Karpas-422 (cell line): ENCODE measurements around the gene UBE2F. TPM values are rescaled to one million over a fixed set of nuclear protein-coding genes. Genes with fewer than 3 reads are reported as not detected.
"Not testable (repeated sequence)": the region's sequence is repeated elsewhere in the genome, so short reads cannot be mapped to it uniquely, and the experiment has no call there.

ENCODE experiments used
- DNase-seq: peaks from one replicate; pipeline ENCODE4 v3.0.0-alpha.2; 2015
- H2AFZ ChIP-seq: fragments of 200-600 bp; sonication (generic); 2 replicates; pipeline ENCODE4 v1.6.1; 2014; ENCODE audit warnings: antibody characterized with exemption, low read length, mixed read lengths
- H3K27ac ChIP-seq: fragments of 200-600 bp; sonication (generic); 2 replicates; pipeline ENCODE4 v1.5.1; 2014; ENCODE audit warnings: mild to moderate bottlenecking, low read length, moderate library complexity
- H3K27me3 ChIP-seq: fragments of 200-600 bp; sonication (generic); 2 replicates; pipeline ENCODE4 v1.6.1; 2014; ENCODE audit warnings: low read length, mixed read lengths
- H3K36me3 ChIP-seq: fragments of 200-600 bp; sonication (generic); 2 replicates; pipeline ENCODE4 v1.6.1; 2014; ENCODE audit warnings: low read length, mixed read lengths; ENCODE audit not compliant: insufficient read depth
- H3K4me1 ChIP-seq: fragments of 200-600 bp; sonication (generic); 2 replicates; pipeline ENCODE4 v1.6.1; 2014; ENCODE audit warnings: mild to moderate bottlenecking, low read length, mixed read lengths
- H3K4me2 ChIP-seq: fragments of 200-600 bp; sonication (generic); 2 replicates; pipeline ENCODE4 v1.6.1; 2014; ENCODE audit warnings: low read length, low read depth, mild to moderate bottlenecking; ENCODE audit not compliant: poor library complexity, severe bottlenecking
- H3K4me3 ChIP-seq: fragments of 200-600 bp; sonication (generic); 2 replicates; pipeline ENCODE4 v1.5.1; 2014; ENCODE audit warnings: mild to moderate bottlenecking, antibody characterized with exemption, low read length, mixed read lengths
- H3K79me2 ChIP-seq: fragments of 200-600 bp; sonication (generic); 2 replicates; pipeline ENCODE4 v1.6.1; 2014; ENCODE audit warnings: mild to moderate bottlenecking, low read length, mixed read lengths
- H3K9ac ChIP-seq: fragments of 200-600 bp; sonication (generic); 2 replicates; pipeline ENCODE4 v1.6.0; 2014; ENCODE audit warnings: low read length
- H3K9me2 ChIP-seq: fragments of 200-600 bp; sonication (generic), shearing (Covaris generic); replicated peaks from 2 replicates; pipeline ENCODE4 v1.6.0; 2014; ENCODE audit warnings: mild to moderate bottlenecking, low read length, moderate library complexity; ENCODE audit not compliant: insufficient read depth
- H3K9me3 ChIP-seq: fragments of 300-700, 200-600 bp; sonication (generic); 2 replicates; pipeline ENCODE4 v1.6.1; 2014; ENCODE audit warnings: low read length, mixed read lengths
- H4K20me1 ChIP-seq: fragments of 200-600 bp; sonication (generic); 2 replicates; pipeline ENCODE4 v1.6.1; 2014; ENCODE audit warnings: mild to moderate bottlenecking, antibody characterized with exemption, low read length, low read depth; ENCODE audit not compliant: insufficient read depth
- total RNA-seq: library from RNA; depleted of rRNA; stranded (reverse); fragments of >200 nt; shearing (Covaris generic); gene quantifications from 2 replicates; pipeline ENCODE4 v1.2.3, GENCODE V29; 2014; ENCODE audit warnings: low replicate concordance

The UBE2F gene
- total RNA-seq, 1 experiment from 2014 or later: 63.3 TPM

DNA sequence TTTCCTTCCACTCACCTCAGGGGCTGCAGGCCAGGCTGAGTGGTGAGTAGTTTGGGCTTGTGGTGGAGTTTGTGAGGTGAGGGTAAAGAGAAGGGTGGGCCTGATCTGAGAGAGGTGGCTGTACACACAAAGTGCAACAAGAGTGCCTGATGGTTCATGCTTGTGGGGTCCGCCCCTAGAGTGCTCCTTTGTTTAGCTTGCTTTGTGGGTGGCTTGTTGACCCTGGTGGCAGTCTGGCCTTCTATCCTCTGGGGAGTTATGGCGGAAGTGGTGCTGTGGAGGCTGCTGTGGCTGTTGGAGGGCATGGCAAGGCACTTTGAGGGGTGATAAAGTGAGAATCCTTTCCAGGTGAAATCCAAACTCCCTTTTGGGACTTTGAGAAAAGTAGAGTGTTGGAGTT, 10.6 kb downstream of the UBE2F start:
- peaks cover 19% of the 10 kb centered on the region for H3K4me1 ChIP-seq
- no peaks in the 10 kb centered on the region for H4K20me1 ChIP-seq
- peak; percentile 52 for DNase-seq
- no peak overlapping the region; the same call in 1 of the 2 replicates for H3K9ac ChIP-seq
- H3K9me2 ChIP-seq: no peaks in the 10 kb centered on the region
- no peak overlapping the region for H3K4me3 ChIP-seq
- no peaks in the 10 kb centered on the region for H3K9me3 ChIP-seq
- H3K27me3 ChIP-seq: no peaks in the 10 kb centered on the region
- H3K27ac ChIP-seq: no peak overlapping the region
- no peaks in the 10 kb centered on the region for H3K36me3 ChIP-seq
- H3K79me2 ChIP-seq: peaks cover 72% of the 10 kb centered on the region
- H2AFZ ChIP-seq: no peak overlapping the region
- no peak overlapping the region for H3K4me2 ChIP-seq

DNA sequence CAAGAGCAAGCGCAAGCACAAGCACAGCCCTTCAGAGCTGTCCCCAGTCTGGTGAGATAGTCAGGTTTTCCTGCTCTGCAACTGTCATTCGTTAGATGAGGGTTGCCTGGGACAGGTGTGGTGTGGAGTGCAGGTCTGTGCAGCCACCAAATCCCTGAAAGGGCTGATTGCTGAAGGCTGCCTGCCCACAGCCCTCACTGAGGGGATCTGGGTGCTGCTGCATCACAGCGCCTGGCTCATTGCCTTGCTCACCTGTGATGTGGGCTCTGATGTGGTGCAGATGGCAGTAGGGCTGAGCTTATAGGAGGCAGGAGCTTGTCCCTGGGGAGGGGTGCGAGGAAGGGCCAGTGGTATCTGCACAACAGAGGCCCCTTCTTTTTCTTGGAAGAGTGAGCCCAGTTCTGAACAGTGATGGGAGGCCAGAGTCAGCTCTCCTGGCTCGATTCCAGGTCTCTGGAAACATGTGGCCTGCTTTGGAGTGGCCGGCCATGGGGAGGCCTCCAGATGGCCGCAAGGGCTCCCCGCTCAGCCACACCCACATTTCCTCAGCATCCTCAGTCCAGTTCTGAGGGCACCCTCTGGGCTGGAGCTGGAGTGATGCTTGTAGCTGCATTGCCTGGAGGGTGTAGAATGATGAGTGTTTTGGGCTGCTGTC, 11.4 kb downstream of the UBE2F start:
- peaks cover 68% of the 10 kb centered on the region for H3K79me2 ChIP-seq

DNA sequence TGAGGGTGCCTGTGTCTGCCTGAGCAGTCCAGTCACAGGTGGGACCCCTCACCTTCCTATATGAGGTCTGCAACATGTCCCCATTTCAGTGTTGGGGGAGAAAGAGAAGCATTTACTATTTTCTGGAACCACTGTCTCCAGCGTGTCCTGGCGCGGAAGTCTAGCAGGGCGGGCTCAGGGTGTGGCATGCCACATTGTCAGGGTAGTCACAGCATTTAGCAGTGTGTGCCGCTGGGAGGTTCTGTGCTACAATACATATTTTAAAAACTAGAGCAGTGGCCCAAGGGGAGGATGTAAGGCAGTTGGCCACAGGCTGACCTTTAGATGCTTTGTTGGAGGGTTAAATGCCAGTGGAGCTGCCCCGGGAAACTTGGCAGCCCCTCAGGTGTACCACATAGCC, 12.5 kb downstream of the UBE2F start:
- H3K79me2 ChIP-seq: peaks cover 75% of the 10 kb centered on the region
- no peaks in the 10 kb centered on the region for H3K9me3 ChIP-seq
- H3K9ac ChIP-seq: no peak overlapping the region
- H2AFZ ChIP-seq: no peak overlapping the region
- no peak overlapping the region for H3K4me2 ChIP-seq
- no peaks in the 10 kb centered on the region for H3K36me3 ChIP-seq
- DNase-seq: no peak
- no peak overlapping the region for H3K27ac ChIP-seq
- peaks cover 19% of the 10 kb centered on the region for H3K4me1 ChIP-seq
- no peaks in the 10 kb centered on the region for H3K9me2 ChIP-seq
- no peaks in the 10 kb centered on the region for H3K27me3 ChIP-seq
- no peak overlapping the region for H3K4me3 ChIP-seq
- no peaks in the 10 kb centered on the region for H4K20me1 ChIP-seq

More for the DNA sequence above, 11.4 kb downstream of the UBE2F start:
- DNase-seq: no peak
- Histone ChIP-seq H3K27ac (no peak overlapping the region), H3K4me3 (no peak overlapping the region), H4K20me1 (no peaks in the 10 kb centered on the region), H3K9me2 (no peaks in the 10 kb centered on the region), H3K4me1 (peaks cover 19% of the 10 kb centered on the region), H3K27me3 (no peaks in the 10 kb centered on the region), H3K4me2 (no peak overlapping the region), H2AFZ (no peak overlapping the region), H3K9me3 (no peaks in the 10 kb centered on the region), H3K9ac (no peak overlapping the region), H3K36me3 (no peaks in the 10 kb centered on the region)

DNA sequence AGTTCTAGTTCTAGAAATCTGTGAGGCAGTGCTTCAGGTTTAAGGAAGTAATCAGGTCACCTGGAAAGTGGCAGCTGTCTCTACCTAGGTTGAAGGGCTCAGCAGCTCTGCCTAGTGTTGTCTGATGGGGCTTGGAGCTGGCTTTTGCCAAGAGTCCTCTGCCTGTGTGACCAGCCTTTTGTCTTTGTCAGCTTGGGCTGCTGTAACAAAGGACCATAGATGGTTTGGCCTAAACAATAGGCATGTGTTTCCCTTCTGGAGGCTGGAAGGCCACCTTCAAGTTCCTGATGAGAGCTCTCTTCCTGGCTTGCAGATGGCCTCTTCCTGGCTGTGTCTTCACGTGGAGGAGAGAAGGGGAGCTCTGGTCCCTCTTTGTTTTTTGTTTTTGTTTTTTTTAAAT, 13.3 kb downstream of the UBE2F start:
- no peak overlapping the region for H3K4me3 ChIP-seq
- no peak overlapping the region for H3K4me2 ChIP-seq
- no peaks in the 10 kb centered on the region for H3K9me3 ChIP-seq
- H3K36me3 ChIP-seq: no peaks in the 10 kb centered on the region
- H3K27ac ChIP-seq: no peak overlapping the region
- peaks cover 19% of the 10 kb centered on the region for H3K4me1 ChIP-seq
- H3K79me2 ChIP-seq: peaks cover 82% of the 10 kb centered on the region
- no peaks in the 10 kb centered on the region for H4K20me1 ChIP-seq
- no peaks in the 10 kb centered on the region for H3K27me3 ChIP-seq
- DNase-seq: no peak
- H3K9ac ChIP-seq: no peak overlapping the region
- no peaks in the 10 kb centered on the region for H3K9me2 ChIP-seq
- H2AFZ ChIP-seq: no peak overlapping the region

DNA sequence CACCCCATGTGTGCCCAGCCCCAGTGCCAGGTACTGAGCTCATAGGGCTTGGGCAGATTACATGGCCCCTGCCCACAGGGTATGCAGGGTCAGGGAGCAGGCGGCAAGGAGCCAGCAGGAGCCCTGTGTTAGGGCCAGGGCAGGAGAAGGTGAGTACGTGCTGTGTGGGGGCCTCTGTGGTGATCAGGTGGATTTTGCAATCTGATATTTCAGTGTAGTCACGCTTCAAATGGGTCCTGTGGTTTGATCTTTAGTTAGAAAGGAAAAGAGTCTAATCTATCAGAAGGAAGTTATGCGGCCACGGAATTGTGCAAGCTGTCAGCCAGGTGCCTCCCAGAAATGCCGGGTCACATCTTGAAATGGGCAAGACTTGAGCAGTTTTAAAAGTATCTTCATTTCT, 13.9 kb downstream of the UBE2F start:
- Histone ChIP-seq H2AFZ (no peak overlapping the region), H3K27ac (no peak overlapping the region), H3K79me2 (peaks cover 89% of the 10 kb centered on the region), H3K36me3 (no peaks in the 10 kb centered on the region; the same call in 1 of the 2 replicates), H3K27me3 (no peaks in the 10 kb centered on the region), H4K20me1 (no peaks in the 10 kb centered on the region), H3K9me2 (no peaks in the 10 kb centered on the region), H3K4me1 (peaks cover 19% of the 10 kb centered on the region), H3K4me3 (no peak overlapping the region), H3K4me2 (no peak overlapping the region), H3K9ac (no peak overlapping the region), H3K9me3 (no peaks in the 10 kb centered on the region)
- no peak for DNase-seq

DNA sequence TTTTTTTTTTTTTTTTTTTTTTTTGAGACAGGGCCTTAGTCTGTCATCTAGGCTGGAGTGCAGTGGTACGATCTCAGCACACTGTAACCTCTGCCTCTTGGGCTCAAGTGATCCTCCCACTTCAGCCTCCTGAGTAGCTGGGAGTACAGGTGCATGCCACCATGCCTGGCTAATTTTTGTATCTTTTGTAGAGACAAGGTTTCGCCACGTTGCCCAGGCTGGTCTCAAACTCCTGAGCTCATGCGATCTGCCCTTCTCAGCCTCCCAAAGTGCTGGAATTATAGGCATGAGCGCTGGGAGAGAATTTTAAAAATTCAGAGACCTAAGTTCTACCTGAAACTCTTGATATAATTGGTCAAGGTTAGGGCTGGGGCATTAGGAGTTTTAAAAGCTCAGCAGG, 14.8 kb downstream of the UBE2F start:
- peaks cover 89% of the 10 kb centered on the region for H3K79me2 ChIP-seq
- not testable (repeated sequence) for H3K36me3 ChIP-seq, H3K27me3 ChIP-seq, DNase-seq, H3K27ac ChIP-seq, H2AFZ ChIP-seq, H3K4me2 ChIP-seq, H3K9me3 ChIP-seq, H4K20me1 ChIP-seq, H3K9me2 ChIP-seq, H3K9ac ChIP-seq, H3K4me3 ChIP-seq
- peaks cover 19% of the 10 kb centered on the region for H3K4me1 ChIP-seq

DNA sequence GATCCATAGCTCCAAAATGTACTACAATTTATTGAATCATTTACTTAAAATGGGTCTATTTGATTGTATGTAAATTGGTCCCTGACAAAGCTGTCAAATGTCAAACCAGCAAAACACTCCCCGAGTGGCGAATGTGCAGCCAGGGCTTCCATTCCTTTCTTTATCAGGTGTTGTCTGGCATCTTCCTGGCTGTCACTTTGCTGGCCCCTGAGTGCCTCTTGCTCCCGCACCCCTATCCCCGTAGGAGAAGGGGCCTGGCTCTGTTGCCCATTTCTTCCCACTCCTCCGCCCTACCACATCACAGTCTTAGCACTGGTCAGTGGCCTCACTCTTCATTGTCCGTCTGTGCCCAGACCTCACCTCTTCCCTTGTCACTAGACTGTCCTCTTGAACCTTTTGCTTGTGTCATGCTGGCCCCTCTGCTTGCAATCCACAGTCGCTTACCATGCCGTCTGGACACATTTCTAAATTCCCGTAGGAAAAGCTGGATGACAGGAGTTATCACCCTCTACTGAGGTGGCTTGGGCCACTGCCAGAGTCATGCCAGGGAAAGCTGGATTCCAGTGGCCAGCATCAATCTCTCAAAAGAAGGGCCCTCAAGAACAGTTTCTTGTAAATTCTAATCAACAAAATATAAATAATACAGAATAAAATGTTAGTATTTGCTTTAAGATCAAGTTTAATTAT, 15.4 kb downstream of the UBE2F start:
- no peaks in the 10 kb centered on the region for H3K27me3 ChIP-seq
- H3K27ac ChIP-seq: no peak overlapping the region
- no peak overlapping the region for H3K9ac ChIP-seq
- H3K9me2 ChIP-seq: no peaks in the 10 kb centered on the region
- no peak for DNase-seq
- peaks cover 15% of the 10 kb centered on the region for H3K4me1 ChIP-seq
- no peaks in the 10 kb centered on the region for H4K20me1 ChIP-seq
- no peak overlapping the region for H3K4me3 ChIP-seq
- H3K36me3 ChIP-seq: no peaks in the 10 kb centered on the region; the same call in 1 of the 2 replicates
- H3K9me3 ChIP-seq: no peaks in the 10 kb centered on the region
- no peak overlapping the region for H2AFZ ChIP-seq
- peaks cover 89% of the 10 kb centered on the region for H3K79me2 ChIP-seq
- no peak overlapping the region for H3K4me2 ChIP-seq

DNA sequence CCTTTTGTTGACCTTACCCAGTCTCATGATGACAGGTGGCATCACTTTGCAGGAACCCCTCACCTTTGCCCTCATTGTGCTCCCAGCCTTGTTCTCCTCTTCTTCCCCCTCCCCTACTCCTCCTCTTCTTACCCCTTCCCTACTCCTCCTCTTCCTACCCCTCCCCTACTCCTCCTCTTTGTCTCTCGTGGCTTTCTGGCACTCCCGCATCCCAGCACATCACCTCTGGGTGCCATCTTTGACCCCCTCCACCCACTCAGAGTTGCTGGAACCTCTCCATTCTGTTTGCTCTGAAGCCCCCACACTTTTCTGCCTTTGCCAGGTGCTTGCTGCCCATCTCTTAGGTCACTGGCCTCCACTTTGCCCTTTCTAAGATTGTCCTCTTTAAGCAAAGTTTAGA, 17.1 kb downstream of the UBE2F start:
- no peaks in the 10 kb centered on the region for H3K27me3 ChIP-seq
- no peak overlapping the region for H3K9ac ChIP-seq
- H3K27ac ChIP-seq: no peak overlapping the region
- no peak overlapping the region for H3K4me2 ChIP-seq
- no peak overlapping the region for H2AFZ ChIP-seq
- H3K79me2 ChIP-seq: peaks cover 83% of the 10 kb centered on the region
- H4K20me1 ChIP-seq: no peaks in the 10 kb centered on the region
- no peaks in the 10 kb centered on the region for H3K9me2 ChIP-seq
- DNase-seq: no peak
- H3K36me3 ChIP-seq: no peaks in the 10 kb centered on the region; the same call in none of the 2 replicates
- H3K4me1 ChIP-seq: peaks cover 5% of the 10 kb centered on the region
- no peak overlapping the region for H3K4me3 ChIP-seq
- no peaks in the 10 kb centered on the region for H3K9me3 ChIP-seq
